Astrocyte of the spinal cord (primary cell): ENCODE measurements around the gene OPN5.

Experiments
- DNase-seq: peaks from one replicate; pipeline ENCODE4 v3.0.0; 2011; ENCODE audit warnings: low read depth, low spot score
- H3K4me3 ChIP-seq: 2 replicates; pipeline ENCODE4 v1.5.1; 2011; ENCODE audit warnings: low read depth, mild to moderate bottlenecking, low read length, moderate library complexity
- in situ Hi-C: cut with HindIII; loops from 2 replicates; pipeline ENCODE4 v1.10.0; 2017; ENCODE audit warnings: low sequenced_read_pairs
- TF ChIP-seq, protein P1 (sequence below): IDR thresholded peaks from 2 replicates; pipeline ENCODE4 v1.5.1; 2012; ENCODE audit warnings: low read depth, mild to moderate bottlenecking, low read length, inconsistent platforms

OPN5 gene

DNA sequence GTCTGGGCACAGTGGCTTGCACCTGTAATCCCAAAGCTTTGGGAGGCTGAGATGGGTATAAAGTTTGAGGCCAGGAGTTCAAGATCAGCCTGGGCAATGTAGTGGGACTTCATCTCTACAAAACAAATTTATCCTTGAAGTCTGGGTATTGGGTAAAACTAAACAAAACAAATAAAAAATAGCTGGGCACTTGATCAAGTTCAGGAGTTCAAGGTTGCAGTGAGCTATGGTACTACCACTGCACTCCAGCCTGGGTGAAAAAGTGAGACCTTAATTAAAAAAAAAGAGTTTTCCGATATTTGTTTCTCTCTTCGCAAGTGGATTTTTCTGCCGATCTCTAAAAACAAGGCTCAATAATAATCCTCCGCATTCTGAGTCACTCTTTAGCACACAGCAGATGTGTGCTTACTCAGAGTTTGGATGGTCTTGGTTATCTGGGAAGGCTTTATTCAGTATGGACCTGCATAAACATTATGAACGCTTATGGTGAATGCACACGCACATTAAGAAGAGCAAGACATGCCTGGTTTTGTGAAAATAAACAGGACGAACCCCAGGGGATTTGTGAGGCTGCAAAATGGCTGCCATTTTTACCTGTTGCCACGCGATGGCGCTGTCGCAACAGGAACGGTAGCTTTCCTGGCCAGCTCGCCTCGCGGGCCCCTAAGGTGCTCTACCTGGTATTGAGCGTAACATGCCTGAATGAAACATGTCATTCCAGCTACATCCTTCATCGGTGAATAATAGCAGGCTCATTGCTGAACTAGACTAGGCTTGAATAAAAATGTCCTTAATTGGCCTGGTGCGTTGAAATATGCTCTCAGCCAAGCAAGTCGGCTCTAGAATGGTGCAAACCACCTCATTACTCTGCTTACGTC, 6.0 kb downstream of the OPN5 start:
- TF ChIP-seq, protein P1, sequence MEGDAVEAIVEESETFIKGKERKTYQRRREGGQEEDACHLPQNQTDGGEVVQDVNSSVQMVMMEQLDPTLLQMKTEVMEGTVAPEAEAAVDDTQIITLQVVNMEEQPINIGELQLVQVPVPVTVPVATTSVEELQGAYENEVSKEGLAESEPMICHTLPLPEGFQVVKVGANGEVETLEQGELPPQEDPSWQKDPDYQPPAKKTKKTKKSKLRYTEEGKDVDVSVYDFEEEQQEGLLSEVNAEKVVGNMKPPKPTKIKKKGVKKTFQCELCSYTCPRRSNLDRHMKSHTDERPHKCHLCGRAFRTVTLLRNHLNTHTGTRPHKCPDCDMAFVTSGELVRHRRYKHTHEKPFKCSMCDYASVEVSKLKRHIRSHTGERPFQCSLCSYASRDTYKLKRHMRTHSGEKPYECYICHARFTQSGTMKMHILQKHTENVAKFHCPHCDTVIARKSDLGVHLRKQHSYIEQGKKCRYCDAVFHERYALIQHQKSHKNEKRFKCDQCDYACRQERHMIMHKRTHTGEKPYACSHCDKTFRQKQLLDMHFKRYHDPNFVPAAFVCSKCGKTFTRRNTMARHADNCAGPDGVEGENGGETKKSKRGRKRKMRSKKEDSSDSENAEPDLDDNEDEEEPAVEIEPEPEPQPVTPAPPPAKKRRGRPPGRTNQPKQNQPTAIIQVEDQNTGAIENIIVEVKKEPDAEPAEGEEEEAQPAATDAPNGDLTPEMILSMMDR = peak; percentile 88
- no peak overlapping the region for H3K4me3 ChIP-seq
- peak; percentile 63 for DNase-seq
- in situ Hi-C loops = no loop called here

DNA sequence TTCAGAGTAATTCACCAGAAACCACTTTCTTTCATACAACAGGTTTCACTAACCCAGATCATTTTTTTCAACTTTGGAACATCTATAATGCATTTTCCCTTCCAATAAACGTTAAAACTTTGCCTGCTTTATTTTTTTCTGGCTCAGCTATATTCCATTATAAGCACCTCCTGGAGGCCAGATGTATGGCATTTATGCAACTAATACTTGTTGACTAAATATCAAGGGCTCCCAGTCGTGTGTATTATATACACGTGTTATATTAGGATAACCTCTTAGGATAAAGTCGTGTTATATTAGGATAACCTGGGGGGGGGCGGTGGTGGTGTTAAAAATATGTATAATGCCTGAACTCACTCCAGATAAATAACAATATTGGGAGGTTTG, 6.7 kb downstream of the OPN5 start:
- TF ChIP-seq, protein P1 = no peak
- no peak for DNase-seq
- in situ Hi-C loops = no loop called here
- no peak overlapping the region for H3K4me3 ChIP-seq

DNA sequence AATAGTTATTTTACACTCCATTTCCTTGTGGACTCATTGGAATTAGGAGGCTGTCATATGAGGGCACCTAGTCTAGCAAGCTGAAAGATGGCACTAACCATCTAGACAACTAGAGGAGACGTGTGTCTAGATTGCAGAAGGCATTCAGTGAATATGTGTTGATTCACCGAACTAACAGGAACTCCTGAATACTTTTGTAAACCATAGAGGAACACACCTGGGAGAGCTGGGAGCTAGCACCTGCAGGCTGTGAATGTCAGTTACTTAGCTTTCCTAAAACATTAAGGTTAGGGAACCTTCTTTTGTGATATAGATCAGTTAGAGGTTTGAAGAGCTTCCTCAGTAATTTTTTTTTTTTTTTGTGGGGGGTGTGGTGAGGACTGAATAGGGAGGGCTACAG, 7.7 kb downstream of the OPN5 start:
- in situ Hi-C loops = no loop called here
- DNase-seq = no peak
- H3K4me3 ChIP-seq = no peak overlapping the region
- TF ChIP-seq, protein P1 = no peak

DNA sequence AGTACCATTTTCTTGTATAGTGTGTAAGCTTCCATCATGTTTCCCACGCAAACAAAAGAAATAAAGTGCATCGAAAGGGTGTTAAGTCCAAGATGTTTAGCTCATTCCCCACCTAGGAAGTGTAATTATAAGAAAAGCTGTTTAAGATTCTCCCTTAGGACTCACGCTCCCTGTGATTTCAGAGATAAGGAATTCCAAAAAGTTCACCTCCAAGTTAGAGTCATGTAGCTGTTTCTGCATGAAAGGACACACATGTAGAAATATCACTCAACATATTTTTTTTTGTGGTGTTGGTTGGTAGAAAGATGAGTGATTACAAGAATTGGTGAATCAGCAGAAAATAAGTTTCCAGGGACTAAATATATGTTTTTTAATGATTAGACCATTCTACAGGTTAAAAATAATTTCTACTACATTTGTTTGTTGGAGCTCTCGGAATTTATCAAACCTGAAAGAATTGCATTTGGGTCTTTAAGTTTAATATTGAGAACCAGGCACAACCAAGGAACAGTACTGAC, 10.4 kb downstream of the OPN5 start:
- TF ChIP-seq, protein P1 = no peak

DNA sequence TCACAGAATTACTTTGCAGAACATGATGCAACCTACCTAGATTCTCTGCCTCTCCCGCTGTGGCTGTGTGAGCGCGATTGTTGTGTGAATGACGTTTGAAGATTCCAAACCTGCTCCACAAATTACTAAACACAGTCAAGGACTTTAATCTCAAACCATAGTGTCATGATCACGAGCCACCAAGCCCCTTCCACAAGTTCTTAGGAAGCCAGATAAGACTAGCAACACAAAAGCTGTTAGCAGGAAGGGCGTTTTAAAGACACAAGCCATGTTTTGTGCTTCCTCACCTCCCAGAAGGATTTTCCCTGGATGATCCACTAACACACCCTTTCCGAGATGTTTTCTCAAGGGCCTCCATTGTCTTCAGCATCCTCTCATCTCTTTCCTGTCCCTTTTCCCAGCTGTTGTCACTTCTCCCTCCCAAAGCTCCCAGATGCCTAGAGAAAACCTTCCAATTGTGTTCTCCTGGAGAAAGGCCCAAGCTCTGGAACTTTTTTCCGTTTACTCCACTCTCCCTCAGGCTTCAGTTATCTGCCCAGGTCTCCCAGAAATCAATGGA, 12.8 kb downstream of the OPN5 start:
- TF ChIP-seq, protein P1 = no peak
- no peak overlapping the region for H3K4me3 ChIP-seq
- in situ Hi-C loops = no loop called here
- DNase-seq = no peak

More for the DNA sequence above, 10.4 kb downstream of the OPN5 start:
- in situ Hi-C loops = no loop called here
- no peak for DNase-seq
- no peak overlapping the region for H3K4me3 ChIP-seq

DNA sequence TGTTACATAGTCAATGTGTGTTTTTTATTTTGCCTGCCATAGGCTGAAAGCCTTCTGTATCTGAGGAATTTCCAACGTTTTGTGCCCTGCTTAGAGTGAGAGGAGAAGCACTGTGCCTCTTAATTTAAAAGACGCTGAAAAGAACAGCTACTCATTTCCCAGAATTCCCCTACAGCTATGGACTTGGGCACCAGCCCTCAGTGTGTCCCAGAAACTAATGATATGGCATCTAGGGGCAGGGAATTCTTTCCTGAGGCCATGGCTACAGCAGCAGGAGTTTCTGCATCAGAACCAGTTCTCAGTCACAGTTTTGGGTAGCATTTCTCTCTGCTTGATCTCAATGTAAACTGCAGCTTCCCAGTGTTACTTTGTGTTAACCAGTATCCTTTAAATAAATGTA, 20.2 kb downstream of the OPN5 start:
- in situ Hi-C loops = no loop called here
- DNase-seq = no peak
- TF ChIP-seq, protein P1 = no peak

More for the DNA sequence above, 20.2 kb downstream of the OPN5 start:
- no peak overlapping the region for H3K4me3 ChIP-seq
